Liver (tissue), 9 donors: ENCODE measurements around the gene VEGFA. TPM values are rescaled to one million over a fixed set of nuclear protein-coding genes. Genes with fewer than 3 reads are reported as not detected.

Experiments used
- DNase-seq: peaks from one replicate; pipeline ENCODE4 v3.0.0-alpha.2; 2017; ENCODE audit warnings: low spot score
- H3K27ac ChIP-seq, 2 donors: one replicate each; pipeline ENCODE4 v1.7.0; 2013; ENCODE audit warnings: inconsistent platforms in 2 of 2, low read length in 2 of 2, control low read depth in 1 of 2, low read depth in 1 of 2, mild to moderate bottlenecking in 1 of 2
- H3K27me3 ChIP-seq, 4 donors: one replicate each; pipeline versions ENCODE4 v1.6.1 to v1.7.0; 2013; ENCODE audit warnings: low read length in 3 of 4, inconsistent platforms in 1 of 4, mild to moderate bottlenecking in 1 of 4, moderate library complexity in 1 of 4; ENCODE audit not compliant: control insufficient read depth in 4 of 4, insufficient read depth in 4 of 4
- H3K36me3 ChIP-seq, 4 donors: one replicate each; pipeline versions ENCODE4 v1.6.1 to v1.7.0; 2013; ENCODE audit warnings: low read length in 3 of 4, mild to moderate bottlenecking in 3 of 4, low read depth in 1 of 4, moderate library complexity in 1 of 4; ENCODE audit not compliant: control insufficient read depth in 4 of 4, insufficient read depth in 3 of 4
- H3K4me1 ChIP-seq, 4 donors: one replicate each; pipeline versions ENCODE4 v1.6.1 to v1.7.0; 2013; ENCODE audit warnings: low read length in 3 of 4, mild to moderate bottlenecking in 3 of 4, moderate library complexity in 1 of 4; ENCODE audit not compliant: control insufficient read depth in 4 of 4, insufficient read depth in 4 of 4
- H3K4me3 ChIP-seq, 3 donors: one replicate each; pipeline versions ENCODE4 v1.6.1 to v1.7.0; 2013; ENCODE audit warnings: low read length in 3 of 3, control low read depth in 1 of 3, low read depth in 1 of 3, mild to moderate bottlenecking in 1 of 3
- H3K9ac ChIP-seq, 2 donors: one replicate each; pipeline ENCODE4 v1.7.0; 2013; ENCODE audit warnings: low read length in 2 of 2, mild to moderate bottlenecking in 2 of 2, moderate library complexity in 2 of 2, control low read depth in 1 of 2, low read depth in 1 of 2
- H3K9me3 ChIP-seq, 4 donors: one replicate each; pipeline versions ENCODE4 v1.6.1 to v1.7.0; 2013; ENCODE audit warnings: low read length in 3 of 4; ENCODE audit not compliant: control insufficient read depth in 4 of 4
- EGR1 ChIP-seq, 2 donors: IDR thresholded peaks; 2 replicates each; pipeline ENCODE4 v1.6.1; 2016 to 2018; ENCODE audit warnings: antibody characterized with exemption in 2 of 2, low read depth in 2 of 2
- FOXA1 ChIP-seq: IDR thresholded peaks from 2 replicates; pipeline ENCODE4 v1.6.1; 2016; ENCODE audit warnings: antibody characterized with exemption
- FOXA2 ChIP-seq: IDR thresholded peaks from 2 replicates; pipeline ENCODE4 v1.6.1; 2016; ENCODE audit warnings: antibody characterized with exemption
- GABPA ChIP-seq, 2 donors: IDR thresholded peaks in 1 of 2; conservative IDR thresholded peaks in 1 of 2; 2 replicates each; pipeline ENCODE4 v1.6.1; 2016; ENCODE audit warnings: antibody characterized with exemption in 2 of 2, mild to moderate bottlenecking in 1 of 2, moderate library complexity in 1 of 2
- HNF4A ChIP-seq, 2 donors: conservative IDR thresholded peaks; 2 replicates each; pipeline ENCODE4 v1.6.1; 2016; ENCODE audit warnings: antibody characterized with exemption in 2 of 2, mild to moderate bottlenecking in 2 of 2
- HNF4G ChIP-seq: IDR thresholded peaks from 2 replicates; pipeline ENCODE4 v1.6.1; 2016; ENCODE audit warnings: antibody characterized with exemption
- JUND ChIP-seq, 2 donors: IDR thresholded peaks; 2 replicates each; pipeline ENCODE4 v1.6.1; 2016; ENCODE audit warnings: antibody characterized with exemption in 2 of 2
- NR2F2 ChIP-seq: IDR thresholded peaks from 2 replicates; pipeline ENCODE4 v1.6.1; 2016; ENCODE audit warnings: antibody characterized with exemption
- RAD21 ChIP-seq, 2 donors: IDR thresholded peaks; 2 replicates each; pipeline ENCODE4 v1.6.1; 2016; ENCODE audit warnings: antibody characterized with exemption in 2 of 2, mild to moderate bottlenecking in 2 of 2
- RXRA ChIP-seq, 2 donors: IDR thresholded peaks; 2 replicates each; pipeline ENCODE4 v1.6.1; 2017 to 2018; ENCODE audit warnings: antibody characterized with exemption in 2 of 2, mild to moderate bottlenecking in 1 of 2
- SP1 ChIP-seq: IDR thresholded peaks from 2 replicates; pipeline ENCODE4 v1.6.1; 2018; ENCODE audit warnings: antibody characterized with exemption, mild to moderate bottlenecking
- TAF1 ChIP-seq: conservative IDR thresholded peaks from 2 replicates; pipeline ENCODE4 v1.6.1; 2016; ENCODE audit warnings: antibody characterized with exemption, mild to moderate bottlenecking
- YY1 ChIP-seq: IDR thresholded peaks from 2 replicates; pipeline ENCODE4 v1.6.1; 2016; ENCODE audit warnings: antibody characterized with exemption, mild to moderate bottlenecking
- WGBS: extraction: QIAGEN DNeasy Blood & Tissue Kit; methylation state at CpG from one replicate; pipeline ENCODE4 v1.1.7; 2013; 5-methylcytosine and 5-hydroxymethylcytosine counted together
- polyA plus RNA-seq, 2 donors: library from polyadenylated mRNA; stranded (reverse) in 1 of 2; unstranded in 1 of 2; fragments of 200-250 nt in 1 of 2; fragments of >200 nt in 1 of 2; fragmentation: Nextera tagmentation in 1 of 2; extraction: Ambion mirVana in 1 of 2; gene quantifications; one replicate each; pipeline versions ENCODE4 v1.2.1 to v1.2.3, GENCODE V29; 2013 to 2015
- total RNA-seq, 2 donors: library from RNA; depleted of rRNA; stranded (reverse); fragments of >200 nt; gene quantifications; one replicate each; pipeline ENCODE4 v1.2.3, GENCODE V29; 2014
- TF ChIP-seq, protein P1 (sequence below): IDR thresholded peaks from 2 replicates; pipeline ENCODE4 v1.6.1; 2016; ENCODE audit warnings: antibody characterized with exemption
- TF ChIP-seq, protein P2 (sequence below): IDR thresholded peaks from 2 replicates; pipeline ENCODE4 v1.6.1; 2016; ENCODE audit warnings: antibody characterized with exemption
- TF ChIP-seq, protein P3 (sequence below): IDR thresholded peaks from 2 replicates; pipeline ENCODE4 v1.6.1; 2016; ENCODE audit warnings: antibody characterized with exemption, mild to moderate bottlenecking
- TF ChIP-seq, protein P4 (sequence below): IDR thresholded peaks from 2 replicates; pipeline ENCODE4 v1.6.1; 2016; ENCODE audit warnings: antibody characterized with exemption
- TF ChIP-seq, protein P5 (sequence below): fragments of 150-350 bp; IDR thresholded peaks from 2 replicates; pipeline ENCODE4 v1.5.1; 2017; ENCODE audit warnings: improper control_type of control experiment, low read depth, low read length; ENCODE audit not compliant: missing input control
- donor health status: healthy.
- donor health status: healthy.
- donor health status: healthy.
- donor health status: healthy.
- donor health status: healthy.

VEGFA gene
- total and polyA plus RNA-seq, 4 donors, result 14.7 to 160 (median 65.2) TPM

DNA sequence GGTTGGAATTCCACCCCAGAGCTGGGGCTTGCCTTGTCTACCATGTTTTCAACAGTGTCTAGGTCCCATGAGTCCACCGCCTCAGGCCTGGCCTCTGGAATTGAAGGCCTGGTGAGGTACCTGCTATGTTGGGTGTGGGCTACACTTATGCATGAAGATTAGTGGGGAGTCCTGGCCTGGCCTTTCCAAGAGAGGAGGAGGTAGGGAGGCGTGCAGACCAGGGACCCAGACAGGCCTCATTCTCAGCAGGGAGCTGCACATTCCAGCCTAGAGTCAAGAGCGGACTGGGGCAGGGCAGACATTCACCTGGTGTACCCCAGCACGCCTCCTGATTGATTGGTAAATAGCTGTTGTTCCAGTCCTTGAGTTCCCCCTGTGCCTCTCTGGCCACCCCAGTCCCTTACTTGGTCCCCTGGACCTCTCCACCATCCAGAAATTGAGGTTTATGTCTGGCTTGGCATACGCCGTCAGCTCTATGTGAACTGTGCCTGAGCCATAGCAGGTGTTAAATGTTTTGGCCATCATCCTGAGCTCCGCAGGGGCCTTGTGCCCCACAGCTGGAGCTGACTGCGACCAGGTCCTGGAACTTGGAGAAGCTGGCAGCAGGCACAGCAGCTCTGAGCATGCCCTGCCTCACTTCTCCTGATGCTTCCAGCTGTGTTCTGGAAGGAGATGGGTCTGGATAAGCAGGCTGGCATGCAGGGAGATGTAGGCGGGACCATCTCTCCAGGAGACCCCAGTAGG lies 8.2 kb upstream of the VEGFA start:
- H3K4me1 ChIP-seq, result peaks cover 2 to 6% (median 5%) of the 10 kb centered on the region in 4 donors
- no peaks in the 10 kb centered on the region for H3K9me3 ChIP-seq
- DNase-seq, result no peak
- no peak for TF ChIP-seq JUND (IDR thresholded peaks at IDR 0.05)
- TF ChIP-seq TAF1, result no peak
- TF ChIP-seq SP1, result no peak
- no peak for TF ChIP-seq HNF4G
- TF ChIP-seq, protein P1, sequence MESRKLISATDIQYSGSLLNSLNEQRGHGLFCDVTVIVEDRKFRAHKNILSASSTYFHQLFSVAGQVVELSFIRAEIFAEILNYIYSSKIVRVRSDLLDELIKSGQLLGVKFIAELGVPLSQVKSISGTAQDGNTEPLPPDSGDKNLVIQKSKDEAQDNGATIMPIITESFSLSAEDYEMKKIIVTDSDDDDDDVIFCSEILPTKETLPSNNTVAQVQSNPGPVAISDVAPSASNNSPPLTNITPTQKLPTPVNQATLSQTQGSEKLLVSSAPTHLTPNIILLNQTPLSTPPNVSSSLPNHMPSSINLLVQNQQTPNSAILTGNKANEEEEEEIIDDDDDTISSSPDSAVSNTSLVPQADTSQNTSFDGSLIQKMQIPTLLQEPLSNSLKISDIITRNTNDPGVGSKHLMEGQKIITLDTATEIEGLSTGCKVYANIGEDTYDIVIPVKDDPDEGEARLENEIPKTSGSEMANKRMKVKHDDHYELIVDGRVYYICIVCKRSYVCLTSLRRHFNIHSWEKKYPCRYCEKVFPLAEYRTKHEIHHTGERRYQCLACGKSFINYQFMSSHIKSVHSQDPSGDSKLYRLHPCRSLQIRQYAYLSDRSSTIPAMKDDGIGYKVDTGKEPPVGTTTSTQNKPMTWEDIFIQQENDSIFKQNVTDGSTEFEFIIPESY, result no peak
- TF ChIP-seq EGR1 (IDR thresholded peaks at IDR 0.05; ENCODE audit: low read depth in 2 of 2), result no peak
- no peak for TF ChIP-seq GABPA (IDR thresholded peaks at IDR 0.05 in 1 of 2, conservative IDR thresholded peaks at IDR 0.05 in 1 of 2)
- TF ChIP-seq, protein P2, sequence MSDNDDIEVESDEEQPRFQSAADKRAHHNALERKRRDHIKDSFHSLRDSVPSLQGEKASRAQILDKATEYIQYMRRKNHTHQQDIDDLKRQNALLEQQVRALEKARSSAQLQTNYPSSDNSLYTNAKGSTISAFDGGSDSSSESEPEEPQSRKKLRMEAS, result no peak
- no peak for TF ChIP-seq RXRA (IDR thresholded peaks at IDR 0.05)
- no peak for TF ChIP-seq YY1
- no peaks in the 10 kb centered on the region for H3K27me3 ChIP-seq
- H3K36me3 ChIP-seq, result no peaks in the 10 kb centered on the region
- WGBS, result 95% methylated on average over 9 of the region's 9 CpGs
- no peak overlapping the region for H3K4me3 ChIP-seq
- no peak overlapping the region for H3K27ac ChIP-seq
- no peak overlapping the region for H3K9ac ChIP-seq

DNA sequence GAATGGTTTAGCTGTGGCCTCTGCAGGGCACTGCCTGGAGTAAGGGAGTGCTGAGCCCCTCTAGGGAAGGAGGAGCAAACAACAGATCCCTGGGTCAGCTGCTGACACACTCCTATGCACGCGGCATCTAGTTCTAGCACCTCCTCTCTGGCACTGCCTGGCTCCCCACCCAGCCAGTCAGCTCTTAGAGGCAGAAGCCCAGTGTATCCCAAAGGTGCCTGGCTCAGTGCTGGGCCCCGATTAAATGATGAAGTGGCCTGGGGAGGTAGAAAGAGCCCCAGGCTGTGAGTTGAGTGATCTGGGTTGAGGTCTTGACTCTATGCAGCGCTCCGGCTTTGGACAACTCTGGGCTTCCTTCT lies 7.6 kb upstream of the VEGFA start:
- Histone ChIP-seq H3K9me3 (no peaks in the 10 kb centered on the region), H3K4me3 (no peak overlapping the region), H3K27me3 (no peaks in the 10 kb centered on the region), H3K27ac (no peak overlapping the region), H3K9ac (no peak overlapping the region), H3K4me1 (peaks cover 5 to 10% (median 9%) of the 10 kb centered on the region in 4 donors), H3K36me3 (no peaks in the 10 kb centered on the region)
- WGBS, result 86% methylated on average over 5 of the region's 5 CpGs
- no peak for DNase-seq
- no peak for TF ChIP-seq FOXA1
- TF ChIP-seq HNF4G, result no peak
- no peak for TF ChIP-seq FOXA2
- no peak for TF ChIP-seq SP1
- TF ChIP-seq NR2F2, result no peak
- TF ChIP-seq JUND (IDR thresholded peaks at IDR 0.05), result no peak
- TF ChIP-seq EGR1 (IDR thresholded peaks at IDR 0.05; ENCODE audit: low read depth in 2 of 2), result no peak
- TF ChIP-seq, protein P3, sequence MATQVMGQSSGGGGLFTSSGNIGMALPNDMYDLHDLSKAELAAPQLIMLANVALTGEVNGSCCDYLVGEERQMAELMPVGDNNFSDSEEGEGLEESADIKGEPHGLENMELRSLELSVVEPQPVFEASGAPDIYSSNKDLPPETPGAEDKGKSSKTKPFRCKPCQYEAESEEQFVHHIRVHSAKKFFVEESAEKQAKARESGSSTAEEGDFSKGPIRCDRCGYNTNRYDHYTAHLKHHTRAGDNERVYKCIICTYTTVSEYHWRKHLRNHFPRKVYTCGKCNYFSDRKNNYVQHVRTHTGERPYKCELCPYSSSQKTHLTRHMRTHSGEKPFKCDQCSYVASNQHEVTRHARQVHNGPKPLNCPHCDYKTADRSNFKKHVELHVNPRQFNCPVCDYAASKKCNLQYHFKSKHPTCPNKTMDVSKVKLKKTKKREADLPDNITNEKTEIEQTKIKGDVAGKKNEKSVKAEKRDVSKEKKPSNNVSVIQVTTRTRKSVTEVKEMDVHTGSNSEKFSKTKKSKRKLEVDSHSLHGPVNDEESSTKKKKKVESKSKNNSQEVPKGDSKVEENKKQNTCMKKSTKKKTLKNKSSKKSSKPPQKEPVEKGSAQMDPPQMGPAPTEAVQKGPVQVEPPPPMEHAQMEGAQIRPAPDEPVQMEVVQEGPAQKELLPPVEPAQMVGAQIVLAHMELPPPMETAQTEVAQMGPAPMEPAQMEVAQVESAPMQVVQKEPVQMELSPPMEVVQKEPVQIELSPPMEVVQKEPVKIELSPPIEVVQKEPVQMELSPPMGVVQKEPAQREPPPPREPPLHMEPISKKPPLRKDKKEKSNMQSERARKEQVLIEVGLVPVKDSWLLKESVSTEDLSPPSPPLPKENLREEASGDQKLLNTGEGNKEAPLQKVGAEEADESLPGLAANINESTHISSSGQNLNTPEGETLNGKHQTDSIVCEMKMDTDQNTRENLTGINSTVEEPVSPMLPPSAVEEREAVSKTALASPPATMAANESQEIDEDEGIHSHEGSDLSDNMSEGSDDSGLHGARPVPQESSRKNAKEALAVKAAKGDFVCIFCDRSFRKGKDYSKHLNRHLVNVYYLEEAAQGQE, result no peak
- TF ChIP-seq RXRA (IDR thresholded peaks at IDR 0.05), result no peak
- TF ChIP-seq YY1, result no peak
- no peak for TF ChIP-seq GABPA (IDR thresholded peaks at IDR 0.05 in 1 of 2, conservative IDR thresholded peaks at IDR 0.05 in 1 of 2)
- TF ChIP-seq TAF1, result no peak
- TF ChIP-seq HNF4A (conservative IDR thresholded peaks at IDR 0.05), result no peak
- TF ChIP-seq, protein P4, sequence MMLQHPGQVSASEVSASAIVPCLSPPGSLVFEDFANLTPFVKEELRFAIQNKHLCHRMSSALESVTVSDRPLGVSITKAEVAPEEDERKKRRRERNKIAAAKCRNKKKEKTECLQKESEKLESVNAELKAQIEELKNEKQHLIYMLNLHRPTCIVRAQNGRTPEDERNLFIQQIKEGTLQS, result no peak
- TF ChIP-seq, protein P1, result no peak
- TF ChIP-seq, protein P5, sequence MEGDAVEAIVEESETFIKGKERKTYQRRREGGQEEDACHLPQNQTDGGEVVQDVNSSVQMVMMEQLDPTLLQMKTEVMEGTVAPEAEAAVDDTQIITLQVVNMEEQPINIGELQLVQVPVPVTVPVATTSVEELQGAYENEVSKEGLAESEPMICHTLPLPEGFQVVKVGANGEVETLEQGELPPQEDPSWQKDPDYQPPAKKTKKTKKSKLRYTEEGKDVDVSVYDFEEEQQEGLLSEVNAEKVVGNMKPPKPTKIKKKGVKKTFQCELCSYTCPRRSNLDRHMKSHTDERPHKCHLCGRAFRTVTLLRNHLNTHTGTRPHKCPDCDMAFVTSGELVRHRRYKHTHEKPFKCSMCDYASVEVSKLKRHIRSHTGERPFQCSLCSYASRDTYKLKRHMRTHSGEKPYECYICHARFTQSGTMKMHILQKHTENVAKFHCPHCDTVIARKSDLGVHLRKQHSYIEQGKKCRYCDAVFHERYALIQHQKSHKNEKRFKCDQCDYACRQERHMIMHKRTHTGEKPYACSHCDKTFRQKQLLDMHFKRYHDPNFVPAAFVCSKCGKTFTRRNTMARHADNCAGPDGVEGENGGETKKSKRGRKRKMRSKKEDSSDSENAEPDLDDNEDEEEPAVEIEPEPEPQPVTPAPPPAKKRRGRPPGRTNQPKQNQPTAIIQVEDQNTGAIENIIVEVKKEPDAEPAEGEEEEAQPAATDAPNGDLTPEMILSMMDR, result no peak
- TF ChIP-seq, protein P2, result no peak
- no peak for TF ChIP-seq RAD21 (IDR thresholded peaks at IDR 0.05)
